ENCODE data around the gene HS3ST5.

Gene HS3ST5

DNA sequence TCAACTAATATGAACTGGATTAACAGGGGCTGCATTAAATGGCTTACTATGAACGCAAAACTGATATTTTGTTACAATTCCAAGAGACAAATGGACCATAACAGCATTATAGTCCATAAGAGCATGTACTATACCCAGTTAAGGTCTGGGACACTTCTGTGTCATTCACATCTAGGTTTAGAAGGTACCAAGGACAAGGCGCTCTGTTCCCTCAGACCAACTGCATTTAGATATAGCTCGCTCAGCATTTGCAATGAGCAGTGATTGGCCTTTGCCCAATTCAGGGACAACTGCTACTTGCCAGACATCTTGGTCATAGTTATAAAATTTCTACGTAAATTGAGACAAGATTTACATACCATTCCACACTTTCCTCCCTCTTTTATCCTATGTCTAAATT, 132.4 kb downstream of the HS3ST5 start:
- no peak overlapping the region for H3K4me3 ChIP-seq (ENCODE audit: insufficient read depth, low read length, poor library complexity, severe bottlenecking)

GRCh38 chr6:114203460-114203859, 139.4 kb downstream of the HS3ST5 start:
- H3K9me2 ChIP-seq (replicated peaks; ENCODE audit: insufficient read depth, low read length): no peaks in the 10 kb centered on the region
- TF ChIP-seq, protein P1, sequence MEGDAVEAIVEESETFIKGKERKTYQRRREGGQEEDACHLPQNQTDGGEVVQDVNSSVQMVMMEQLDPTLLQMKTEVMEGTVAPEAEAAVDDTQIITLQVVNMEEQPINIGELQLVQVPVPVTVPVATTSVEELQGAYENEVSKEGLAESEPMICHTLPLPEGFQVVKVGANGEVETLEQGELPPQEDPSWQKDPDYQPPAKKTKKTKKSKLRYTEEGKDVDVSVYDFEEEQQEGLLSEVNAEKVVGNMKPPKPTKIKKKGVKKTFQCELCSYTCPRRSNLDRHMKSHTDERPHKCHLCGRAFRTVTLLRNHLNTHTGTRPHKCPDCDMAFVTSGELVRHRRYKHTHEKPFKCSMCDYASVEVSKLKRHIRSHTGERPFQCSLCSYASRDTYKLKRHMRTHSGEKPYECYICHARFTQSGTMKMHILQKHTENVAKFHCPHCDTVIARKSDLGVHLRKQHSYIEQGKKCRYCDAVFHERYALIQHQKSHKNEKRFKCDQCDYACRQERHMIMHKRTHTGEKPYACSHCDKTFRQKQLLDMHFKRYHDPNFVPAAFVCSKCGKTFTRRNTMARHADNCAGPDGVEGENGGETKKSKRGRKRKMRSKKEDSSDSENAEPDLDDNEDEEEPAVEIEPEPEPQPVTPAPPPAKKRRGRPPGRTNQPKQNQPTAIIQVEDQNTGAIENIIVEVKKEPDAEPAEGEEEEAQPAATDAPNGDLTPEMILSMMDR (IDR thresholded peaks at IDR 0.05; ENCODE audit: insufficient read depth, low read length, poor library complexity, severe bottlenecking): no peak
- no peak for TF ChIP-seq EZH2phosphoT487 (conservative IDR thresholded peaks at IDR 0.05; ENCODE audit: low read length)
- H3F3A ChIP-seq (ENCODE audit: insufficient read depth): no peaks in the 10 kb centered on the region
- H3K9ac ChIP-seq (ENCODE audit: low read length): no peak overlapping the region
- no peaks in the 10 kb centered on the region for H4K20me1 ChIP-seq (ENCODE audit: low read depth, low read length)
- H3K79me2 ChIP-seq (ENCODE audit: insufficient read depth, low read length): no peaks in the 10 kb centered on the region
- no peak overlapping the region for H2AFZ ChIP-seq (ENCODE audit: low read depth, low read length, severe bottlenecking)
- no peak overlapping the region for H3K4me2 ChIP-seq (ENCODE audit: low read depth, low read length, poor library complexity, severe bottlenecking)
- H3K4me3 ChIP-seq (ENCODE audit: insufficient read depth, low read length, poor library complexity, severe bottlenecking): no peak overlapping the region
- no peaks in the 10 kb centered on the region for H3K9me3 ChIP-seq (ENCODE audit: insufficient read depth, low read length)
- H3K27ac ChIP-seq (ENCODE audit: low read depth, low read length): no peak overlapping the region
- H3K27me3 ChIP-seq (ENCODE audit: low read length): no peaks in the 10 kb centered on the region
- H3K36me3 ChIP-seq (ENCODE audit: low read length): no peaks in the 10 kb centered on the region

More for the DNA sequence above, 132.4 kb downstream of the HS3ST5 start:
- H2AFZ ChIP-seq (ENCODE audit: low read depth, low read length, severe bottlenecking): no peak overlapping the region
- H3F3A ChIP-seq (ENCODE audit: insufficient read depth): no peaks in the 10 kb centered on the region
- H3K27ac ChIP-seq (ENCODE audit: low read depth, low read length): no peak overlapping the region
- no peaks in the 10 kb centered on the region for H3K27me3 ChIP-seq (ENCODE audit: low read length)
- no peaks in the 10 kb centered on the region for H3K9me3 ChIP-seq (ENCODE audit: insufficient read depth, low read length)
- H3K4me2 ChIP-seq (ENCODE audit: low read depth, low read length, poor library complexity, severe bottlenecking): no peak overlapping the region
- H3K79me2 ChIP-seq (ENCODE audit: insufficient read depth, low read length): no peaks in the 10 kb centered on the region
- TF ChIP-seq, protein P1 (IDR thresholded peaks at IDR 0.05; ENCODE audit: insufficient read depth, low read length, poor library complexity, severe bottlenecking): no peak
- no peak for TF ChIP-seq EZH2phosphoT487 (conservative IDR thresholded peaks at IDR 0.05; ENCODE audit: low read length)
- H4K20me1 ChIP-seq (ENCODE audit: low read depth, low read length): no peaks in the 10 kb centered on the region
- no peaks in the 10 kb centered on the region for H3K9me2 ChIP-seq (replicated peaks; ENCODE audit: insufficient read depth, low read length)
- H3K36me3 ChIP-seq (ENCODE audit: low read length): no peaks in the 10 kb centered on the region
- H3K9ac ChIP-seq (ENCODE audit: low read length): no peak overlapping the region

- H3K4me2 ChIP-seq (ENCODE audit: low read depth, low read length, poor library complexity, severe bottlenecking): no peak overlapping the region
- H3K9me2 ChIP-seq (replicated peaks; ENCODE audit: insufficient read depth, low read length): no peaks in the 10 kb centered on the region
- H3K9ac ChIP-seq (ENCODE audit: low read length): no peak overlapping the region
- H2AFZ ChIP-seq (ENCODE audit: low read depth, low read length, severe bottlenecking): no peak overlapping the region
- no peaks in the 10 kb centered on the region for H3K36me3 ChIP-seq (ENCODE audit: low read length)
- no peak overlapping the region for H3K4me3 ChIP-seq (ENCODE audit: insufficient read depth, low read length, poor library complexity, severe bottlenecking)
- H3K79me2 ChIP-seq (ENCODE audit: insufficient read depth, low read length): no peaks in the 10 kb centered on the region
- no peaks in the 10 kb centered on the region for H3K9me3 ChIP-seq (ENCODE audit: insufficient read depth, low read length)
- H3F3A ChIP-seq (ENCODE audit: insufficient read depth): no peaks in the 10 kb centered on the region
- H3K27ac ChIP-seq (ENCODE audit: low read depth, low read length): no peak overlapping the region
- H4K20me1 ChIP-seq (ENCODE audit: low read depth, low read length): no peaks in the 10 kb centered on the region
- TF ChIP-seq EZH2phosphoT487 (conservative IDR thresholded peaks at IDR 0.05; ENCODE audit: low read length): no peak
- TF ChIP-seq, protein P1 (IDR thresholded peaks at IDR 0.05; ENCODE audit: insufficient read depth, low read length, poor library complexity, severe bottlenecking): no peak
- no peaks in the 10 kb centered on the region for H3K27me3 ChIP-seq (ENCODE audit: low read length)
Observed at GRCh38 chr6:114202389-114202788, 140.4 kb downstream of the HS3ST5 start.

Measured in SU-DHL-6 (cell line).